HG03354 (cell line): Measurements from ENCODE around the gene UACA.
"Not testable (repeated sequence)": the region's sequence is repeated elsewhere in the genome, so short reads cannot be mapped to it uniquely, and the experiment has no call there.

Experiments used
- ATAC-seq: cut with Tn5 transposase; IDR thresholded peaks from one replicate; pipeline ENCODE4 v1.9.1; 2021; ENCODE audit warnings: mild to moderate bottlenecking; ENCODE audit not compliant: unreplicated experiment, poor library complexity, severe bottlenecking

Gene UACA

GRCh38 chr15:70679919-70680231, 83.5 kb downstream of the UACA start:
- ATAC-seq, result no peak

DNA sequence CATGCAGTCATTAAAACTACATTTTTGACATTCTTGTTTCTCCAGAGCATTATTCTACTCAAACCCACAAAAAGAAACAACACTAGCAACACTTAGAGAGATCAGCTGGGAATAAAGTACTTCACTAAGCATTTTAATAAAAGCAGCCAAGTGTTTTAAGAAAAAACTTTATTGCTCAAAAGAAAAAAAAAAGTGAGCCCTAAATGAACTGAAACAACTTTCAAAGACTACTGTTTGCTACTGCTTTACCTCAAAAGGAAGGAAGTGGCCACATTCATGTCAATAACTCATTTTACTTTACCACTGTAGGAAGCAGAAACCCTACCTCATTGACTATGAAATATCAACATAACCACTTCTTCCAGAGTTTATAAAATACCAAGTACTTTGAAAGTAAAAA, 91.3 kb downstream of the UACA start:
- ATAC-seq, result no peak

DNA sequence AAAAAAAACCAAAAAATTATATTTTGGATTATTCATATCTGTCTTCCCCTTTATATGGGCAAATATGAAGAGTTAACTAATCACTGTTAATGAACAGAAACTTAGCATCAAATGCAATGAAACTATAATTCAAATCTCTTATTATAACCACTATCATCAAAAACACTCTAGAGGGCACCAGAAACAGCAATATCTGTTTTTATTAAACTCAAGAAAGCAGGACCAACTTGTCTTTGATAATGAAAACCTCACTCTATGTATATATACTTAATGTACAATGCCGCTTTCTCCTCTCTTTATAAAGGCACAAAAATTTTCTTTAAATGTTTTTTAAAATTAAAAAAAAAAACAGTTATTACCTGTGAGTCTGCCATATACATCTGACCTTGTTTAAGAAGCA, 92.7 kb downstream of the UACA start:
- ATAC-seq, result no peak

DNA sequence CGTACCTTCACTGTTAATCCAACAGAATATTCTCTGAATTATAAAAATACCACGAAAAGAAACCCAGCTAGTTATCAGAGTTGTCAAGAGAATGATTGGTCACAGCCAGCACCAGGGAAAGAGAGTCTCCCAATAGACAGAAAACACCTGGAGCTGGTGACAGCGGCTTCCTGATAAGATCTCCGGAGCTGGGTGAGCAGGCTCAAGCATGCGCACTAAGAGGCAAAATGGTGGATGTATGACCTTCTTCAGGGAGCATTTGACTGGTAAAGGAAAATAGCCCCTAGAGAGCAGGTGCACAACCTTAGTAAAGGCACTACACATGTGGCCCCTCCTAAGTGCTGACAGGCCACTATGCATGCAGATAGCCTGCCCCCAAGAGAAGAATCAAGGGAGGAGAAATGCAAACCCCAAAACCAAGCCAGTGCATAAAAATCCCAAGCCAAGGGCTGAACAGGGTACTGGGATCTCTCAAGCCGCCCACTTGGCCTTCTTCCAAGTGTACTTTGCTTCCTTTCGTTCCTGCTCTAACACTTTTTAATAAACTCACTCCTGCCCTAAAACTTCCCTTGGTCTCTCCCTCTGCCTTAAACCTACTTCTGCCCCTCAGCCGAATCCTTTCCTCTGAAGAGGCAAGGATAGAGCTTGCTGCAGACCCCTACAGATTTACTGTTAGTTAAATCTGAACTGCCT, 93.2 kb downstream of the UACA start:
- no peak for ATAC-seq

- ATAC-seq, result peak; percentile 70
Observed at GRCh38 chr15:70669006-70669602, 94.3 kb downstream of the UACA start.

DNA sequence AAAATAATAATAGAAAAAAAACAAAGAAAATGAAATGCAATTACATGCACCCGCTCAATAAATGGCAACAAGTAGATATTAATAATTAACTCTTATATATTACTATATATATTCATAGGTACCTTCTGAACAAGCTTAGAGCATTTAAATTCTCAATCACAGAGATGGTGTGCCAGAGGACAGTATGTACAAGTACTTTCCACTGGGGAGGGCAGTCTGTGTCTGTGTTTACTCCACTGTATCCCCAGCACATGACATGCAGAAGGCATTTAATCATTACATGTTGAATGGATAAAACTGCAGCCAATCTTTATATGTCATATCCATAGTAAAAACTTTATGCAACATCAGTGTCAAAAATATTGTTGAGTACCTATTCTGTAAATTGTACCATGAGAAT, 97.8 kb downstream of the UACA start:
- ATAC-seq, result no peak

DNA sequence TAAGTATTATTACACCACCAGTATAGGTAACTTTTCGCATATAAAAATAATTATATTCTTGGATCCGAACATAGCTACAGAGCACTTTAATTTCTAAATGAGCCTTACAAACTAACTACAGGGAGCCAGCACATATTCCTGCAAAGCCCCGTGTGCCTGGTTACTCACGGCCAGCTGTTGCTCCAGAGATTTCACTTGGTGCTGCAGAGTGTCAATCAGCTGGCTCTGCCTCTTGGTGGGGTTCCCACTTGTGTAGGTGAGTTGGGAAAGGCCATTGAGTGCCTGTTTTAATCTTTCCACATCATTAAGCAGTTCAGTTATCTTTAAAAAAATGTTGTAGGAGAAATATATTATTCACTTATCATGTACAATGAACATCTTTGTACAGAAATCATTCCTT, 98.9 kb downstream of the UACA start:
- no peak for ATAC-seq

GRCh38 chr15:70663069-70663468, 100.3 kb downstream of the UACA start:
- ATAC-seq, result not testable (repeated sequence)

DNA sequence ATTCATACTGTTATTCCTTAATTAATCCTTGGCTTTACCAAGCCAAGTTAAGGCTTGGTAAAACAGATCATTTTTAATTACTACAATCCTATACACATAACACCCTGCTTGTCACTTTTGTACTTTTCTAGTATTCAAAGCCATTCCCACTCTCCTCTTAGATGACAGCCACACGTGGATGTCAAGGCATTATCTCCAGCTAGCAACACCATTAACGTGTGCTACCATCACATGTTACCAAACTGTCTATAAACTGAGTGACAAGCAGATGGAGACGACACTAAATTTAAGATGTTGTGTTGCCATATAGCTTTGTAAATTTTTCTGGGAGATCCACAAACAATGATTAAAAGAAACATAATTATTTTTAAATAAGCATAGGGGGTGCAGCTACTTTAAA, 103.7 kb downstream of the UACA start:
- ATAC-seq, result no peak

GRCh38 chr15:70658641-70659040, 104.7 kb downstream of the UACA start:
- ATAC-seq, result no peak

DNA sequence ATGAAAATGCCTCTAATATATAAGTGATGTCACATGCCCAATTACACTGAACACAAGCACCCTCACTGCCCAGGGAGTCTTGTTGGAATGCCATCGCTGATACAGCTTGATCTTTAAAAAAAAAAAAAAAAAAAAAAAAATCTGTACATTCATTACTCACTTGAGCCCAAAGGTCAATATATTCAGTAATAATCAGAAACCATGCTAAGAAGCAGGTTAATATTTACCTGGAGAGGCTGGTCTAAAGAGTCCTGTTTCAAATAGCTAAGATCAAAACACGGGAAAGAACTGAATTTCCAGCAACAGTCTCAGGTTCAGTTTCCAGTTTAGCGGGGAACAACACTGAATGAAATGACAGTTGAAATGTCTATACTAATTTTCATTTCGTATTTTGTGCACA, 109.9 kb downstream of the UACA start:
- no peak for ATAC-seq

DNA sequence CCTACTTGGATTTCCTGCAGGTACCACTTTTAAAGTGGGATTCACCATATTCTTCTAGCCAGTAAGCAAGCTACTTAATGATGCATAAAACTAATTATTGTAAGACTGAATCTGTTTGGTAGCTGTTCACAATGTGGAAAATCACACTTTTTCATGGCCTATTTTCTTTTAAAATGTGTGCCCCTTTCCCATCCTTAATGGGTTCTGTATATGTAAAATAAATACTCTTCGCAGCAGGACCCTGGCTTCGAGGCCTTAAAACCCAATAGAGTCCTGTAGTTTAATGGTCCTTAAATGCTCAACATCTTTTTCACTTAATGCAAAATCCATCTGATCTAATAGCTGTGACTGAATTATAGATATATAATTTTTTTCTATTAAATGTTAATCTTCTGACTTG, 111.0 kb downstream of the UACA start:
- no peak for ATAC-seq

DNA sequence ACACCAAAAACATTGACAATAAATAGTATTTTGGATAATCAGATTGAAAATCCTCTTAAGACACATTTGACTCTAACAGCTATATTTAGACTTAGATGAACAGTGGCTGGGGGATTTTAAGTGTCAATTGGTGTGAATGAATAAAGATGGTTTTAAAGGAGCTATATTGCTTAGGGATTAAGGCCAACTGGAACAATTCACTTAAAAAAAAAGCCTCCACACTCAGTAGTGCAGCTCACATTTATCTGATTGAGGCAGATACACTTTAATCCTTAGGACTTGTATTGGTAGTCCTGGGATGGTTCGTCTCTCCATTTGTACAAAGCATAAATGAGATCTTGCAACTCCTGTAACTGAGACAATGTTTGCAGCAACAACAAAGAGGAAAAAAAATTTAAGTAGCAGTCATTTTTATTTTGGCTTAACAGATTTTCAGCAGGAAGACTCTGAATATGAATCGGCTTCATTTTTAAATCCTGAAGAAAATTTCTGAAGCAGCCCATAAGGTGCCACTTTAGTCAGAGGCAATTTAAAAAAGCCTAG, 112.0 kb downstream of the UACA start:
- ATAC-seq, result no peak

- no peak for ATAC-seq
Observed at GRCh38 chr15:70650567-70651302, 112.6 kb downstream of the UACA start.

DNA sequence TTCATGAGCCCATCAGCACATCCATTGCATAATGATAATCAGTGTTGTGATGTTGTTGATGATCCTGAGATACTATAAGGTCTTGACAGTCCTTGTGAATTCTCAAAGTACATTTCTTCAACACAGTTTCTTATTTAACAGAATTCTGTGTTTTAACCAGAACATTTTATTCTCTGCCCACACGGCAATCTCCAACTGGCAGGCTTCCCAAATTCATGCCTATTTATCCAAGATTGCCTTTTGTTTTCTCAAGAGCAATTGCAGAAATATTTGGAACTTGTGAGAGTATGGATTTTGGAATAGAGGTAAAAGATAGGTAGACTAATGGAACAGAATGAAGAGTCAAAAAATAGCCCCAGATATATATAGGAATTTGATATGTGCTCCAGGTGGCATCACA, 116.0 kb downstream of the UACA start:
- ATAC-seq, result no peak

- no peak for ATAC-seq
Observed at GRCh38 chr15:70646169-70646568, 117.2 kb downstream of the UACA start.

DNA sequence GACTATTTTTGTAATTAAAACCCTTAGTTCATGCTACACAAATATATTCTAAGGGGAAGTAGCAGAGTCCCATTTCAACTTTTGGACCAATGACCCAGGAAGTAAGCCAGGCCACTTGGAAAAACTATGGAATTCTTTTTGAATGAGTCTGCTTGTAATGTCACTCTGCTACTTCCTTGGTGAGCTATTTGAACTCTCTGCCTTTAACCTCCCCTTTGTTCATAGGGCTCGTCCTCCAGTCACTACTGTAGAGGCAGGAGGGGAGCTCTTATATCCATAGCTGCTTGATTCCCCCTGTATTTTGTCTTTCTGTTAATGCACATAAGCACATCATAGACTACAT, 119.6 kb downstream of the UACA start:
- no peak for ATAC-seq

DNA sequence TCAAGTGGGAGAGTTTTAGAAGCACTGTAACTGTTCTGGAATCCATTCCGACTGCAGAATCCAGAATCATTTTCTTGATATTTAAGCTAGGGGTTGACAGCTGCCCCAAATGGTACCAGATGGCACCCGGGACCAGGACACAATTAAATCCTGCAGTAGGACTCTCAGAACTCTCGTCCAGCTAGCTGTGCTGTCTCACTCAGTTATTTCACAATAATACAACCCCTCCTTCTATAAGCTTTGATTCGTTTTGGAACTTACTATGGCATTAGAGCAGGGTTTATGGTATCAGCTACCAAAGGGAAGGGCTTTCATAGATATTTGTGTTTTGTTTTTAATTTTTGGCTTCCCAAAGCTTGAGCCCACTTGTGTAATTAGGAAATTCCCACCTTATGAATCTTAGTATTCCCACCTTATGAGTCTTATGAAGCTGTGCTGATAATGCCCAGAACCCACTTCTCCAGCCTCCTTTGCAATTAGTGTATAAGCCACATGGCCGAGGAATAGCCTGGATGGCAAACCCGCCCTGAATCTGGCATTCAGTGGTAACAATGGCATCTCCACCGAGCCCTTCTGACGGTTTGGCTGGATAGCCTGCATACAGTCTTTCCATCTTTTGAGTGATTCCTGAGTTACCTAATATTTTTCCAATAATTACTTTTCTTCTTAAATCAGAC, 120.1 kb downstream of the UACA start:
- ATAC-seq, result no peak

- ATAC-seq, result no peak
Observed at GRCh38 chr15:70636540-70637165, 126.7 kb downstream of the UACA start.

DNA sequence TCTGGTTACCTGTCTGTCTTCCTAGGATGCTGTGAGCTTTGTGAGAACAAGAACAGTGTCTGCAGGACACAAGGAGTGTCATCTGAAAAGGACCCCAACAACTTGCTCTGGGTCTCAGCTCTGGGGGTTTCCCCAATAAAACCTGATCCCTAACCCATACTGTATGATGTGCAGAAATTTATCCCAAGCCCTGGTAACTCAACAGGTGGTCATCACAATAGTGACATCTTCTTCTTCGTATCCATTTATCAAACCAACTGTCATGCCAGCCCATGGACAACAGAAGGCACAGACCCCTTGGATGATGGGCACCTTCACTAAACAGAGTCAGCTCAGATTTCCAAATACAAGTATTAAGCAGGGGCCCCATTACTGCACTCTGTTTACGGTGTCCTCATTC, 127.5 kb downstream of the UACA start:
- no peak for ATAC-seq
